GM12865 (cell line): ENCODE data around the gene HOXB3.

Source experiments
- DNase-seq: peaks from one replicate; pipeline ENCODE4 v3.0.0; 2010; ENCODE audit warnings: low read depth
- H3K4me3 ChIP-seq: 2 replicates; pipeline ENCODE4 v1.5.1; 2011; ENCODE audit warnings: mild to moderate bottlenecking, low read depth, low read length, control low read depth
- TF ChIP-seq, protein P1 (sequence below): IDR thresholded peaks from 2 replicates; pipeline ENCODE4 v1.5.1; 2011; ENCODE audit warnings: low read length, control low read depth, low read depth, inconsistent platforms; ENCODE audit not compliant: insufficient read depth; ENCODE audit errors: missing control alignments

HOXB3 gene

DNA sequence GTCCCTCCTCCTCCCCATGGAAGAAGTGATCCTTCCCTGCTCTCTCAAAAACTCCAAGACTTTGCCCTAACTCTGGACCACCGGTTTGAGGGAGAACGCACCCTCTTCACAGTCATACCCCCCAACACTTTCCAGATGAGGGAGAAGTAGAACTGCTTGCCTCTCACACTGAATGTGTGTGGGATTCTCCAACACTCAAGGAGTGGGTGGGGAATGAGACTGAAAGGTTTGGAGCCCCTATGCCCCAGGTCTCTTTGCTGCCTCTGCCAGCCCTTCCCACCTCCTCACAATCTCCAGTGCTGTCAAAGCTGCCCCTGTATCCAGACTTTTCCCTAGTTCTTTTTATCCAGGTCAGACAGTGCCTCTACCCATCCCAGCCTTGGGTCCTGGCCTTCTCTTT lies 23.3 kb downstream of the HOXB3 start:
- TF ChIP-seq, protein P1, sequence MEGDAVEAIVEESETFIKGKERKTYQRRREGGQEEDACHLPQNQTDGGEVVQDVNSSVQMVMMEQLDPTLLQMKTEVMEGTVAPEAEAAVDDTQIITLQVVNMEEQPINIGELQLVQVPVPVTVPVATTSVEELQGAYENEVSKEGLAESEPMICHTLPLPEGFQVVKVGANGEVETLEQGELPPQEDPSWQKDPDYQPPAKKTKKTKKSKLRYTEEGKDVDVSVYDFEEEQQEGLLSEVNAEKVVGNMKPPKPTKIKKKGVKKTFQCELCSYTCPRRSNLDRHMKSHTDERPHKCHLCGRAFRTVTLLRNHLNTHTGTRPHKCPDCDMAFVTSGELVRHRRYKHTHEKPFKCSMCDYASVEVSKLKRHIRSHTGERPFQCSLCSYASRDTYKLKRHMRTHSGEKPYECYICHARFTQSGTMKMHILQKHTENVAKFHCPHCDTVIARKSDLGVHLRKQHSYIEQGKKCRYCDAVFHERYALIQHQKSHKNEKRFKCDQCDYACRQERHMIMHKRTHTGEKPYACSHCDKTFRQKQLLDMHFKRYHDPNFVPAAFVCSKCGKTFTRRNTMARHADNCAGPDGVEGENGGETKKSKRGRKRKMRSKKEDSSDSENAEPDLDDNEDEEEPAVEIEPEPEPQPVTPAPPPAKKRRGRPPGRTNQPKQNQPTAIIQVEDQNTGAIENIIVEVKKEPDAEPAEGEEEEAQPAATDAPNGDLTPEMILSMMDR: no peak
- H3K4me3 ChIP-seq: no peak overlapping the region

DNA sequence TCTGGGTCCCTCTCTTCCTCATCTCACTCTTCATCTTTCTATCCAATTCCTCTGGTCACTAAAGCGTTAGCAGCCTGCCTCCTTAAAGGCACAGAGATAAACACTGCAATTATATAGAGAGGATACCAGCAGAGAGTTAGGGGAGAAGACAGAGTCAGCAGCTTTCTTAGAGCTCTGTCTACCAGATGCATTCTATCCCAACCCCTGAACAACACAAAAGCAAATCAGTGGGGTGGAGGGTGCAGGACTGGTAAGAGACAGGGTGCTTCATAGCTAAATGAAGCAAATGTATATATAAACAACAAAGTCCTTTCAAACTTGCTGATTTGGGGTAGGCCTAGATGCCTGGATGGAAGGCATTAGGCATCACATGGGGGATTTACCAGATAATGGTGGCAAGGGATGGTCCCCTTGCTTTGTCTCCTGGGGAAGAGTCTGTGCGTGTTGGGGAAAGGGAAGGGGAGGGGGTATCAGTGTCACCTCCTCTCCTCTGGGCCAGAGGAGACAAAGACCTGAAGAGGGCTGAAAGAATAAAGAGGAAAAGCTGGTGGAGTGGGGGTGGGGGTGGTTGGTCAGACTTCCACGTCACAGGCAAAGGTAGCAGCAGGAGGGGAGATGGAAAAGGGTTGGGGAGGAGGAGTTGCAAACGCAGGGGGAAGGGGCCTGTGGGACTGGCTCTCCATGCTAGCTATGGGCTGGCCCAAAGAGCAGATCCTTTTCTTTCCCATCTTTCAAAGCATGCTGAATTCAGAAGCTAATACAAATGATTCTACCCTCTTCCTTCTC lies 23.9 kb downstream of the HOXB3 start:
- no peak for DNase-seq
- no peak overlapping the region for H3K4me3 ChIP-seq
- TF ChIP-seq, protein P1: no peak

More for the DNA sequence above, 23.3 kb downstream of the HOXB3 start:
- DNase-seq: no peak

DNA sequence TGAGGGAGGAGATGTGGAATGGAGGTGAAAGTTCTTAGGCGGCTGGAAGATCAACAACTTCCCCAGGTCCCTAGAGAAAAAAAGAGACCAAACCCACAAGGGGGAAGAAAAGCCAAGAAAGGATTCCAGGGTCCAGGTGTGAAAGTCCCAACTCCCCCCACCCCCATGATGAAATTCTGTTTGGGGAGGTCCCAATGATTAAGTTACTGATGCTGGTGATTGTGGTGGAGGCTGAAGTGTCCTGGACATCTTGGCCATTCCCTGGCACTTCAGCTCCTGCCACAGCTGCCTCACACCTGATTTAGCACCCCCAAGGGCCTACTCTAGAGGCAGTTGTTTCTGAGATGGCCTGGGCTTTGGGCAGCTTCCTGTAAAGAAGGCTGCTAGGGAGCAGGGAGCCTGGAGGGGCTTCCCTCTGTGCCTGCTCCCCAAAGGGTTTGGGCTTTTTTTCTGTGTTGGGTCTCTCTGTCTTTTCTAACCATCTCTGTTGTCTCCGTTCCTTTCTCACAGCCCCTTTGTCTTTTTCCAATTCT lies 25.0 kb downstream of the HOXB3 start:
- DNase-seq: no peak
- TF ChIP-seq, protein P1: no peak
- H3K4me3 ChIP-seq: no peak overlapping the region

DNA sequence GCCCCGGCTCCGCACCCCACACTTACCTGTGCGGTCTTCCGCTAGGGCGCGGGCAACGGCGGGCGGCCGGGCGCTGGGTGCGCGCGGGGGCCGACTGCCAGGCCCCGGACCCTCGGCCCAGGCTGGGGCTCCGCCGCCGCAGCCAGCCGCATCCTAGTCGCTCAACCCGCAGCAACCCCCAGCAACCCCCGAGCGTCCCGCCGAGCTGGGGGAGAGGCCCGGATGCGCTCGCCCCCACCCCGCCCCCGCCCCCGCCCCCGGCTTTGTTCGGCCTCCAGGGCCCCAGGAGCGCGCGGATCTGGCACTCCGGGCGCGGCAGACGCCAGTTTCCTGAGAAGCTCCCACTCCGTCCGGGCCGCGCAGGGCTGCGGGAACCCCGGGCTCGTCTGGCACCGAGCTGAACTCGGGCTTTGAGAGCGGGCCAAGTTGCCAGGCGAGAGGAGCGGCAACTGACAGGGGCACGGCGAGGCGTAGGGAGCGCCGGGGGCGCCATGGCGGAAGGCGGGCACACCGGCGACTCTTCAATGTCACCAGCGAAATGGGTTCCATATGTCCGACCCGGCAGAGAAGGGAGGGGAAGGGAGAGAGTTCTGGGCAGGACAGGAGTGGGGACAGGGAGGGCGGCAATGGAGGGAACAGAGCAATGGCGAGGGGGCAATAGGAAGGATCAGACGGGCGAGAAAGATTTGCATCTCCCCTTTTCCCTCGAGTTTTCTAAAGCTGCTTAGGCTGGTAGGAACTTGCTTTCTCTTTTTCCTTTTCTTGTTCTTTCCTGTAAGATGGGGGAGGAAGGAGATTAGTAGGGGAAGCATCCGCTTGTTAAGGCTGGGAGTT lies 25.6 kb downstream of the HOXB3 start:
- no peak overlapping the region for H3K4me3 ChIP-seq
- TF ChIP-seq, protein P1: no peak
- no peak for DNase-seq

DNA sequence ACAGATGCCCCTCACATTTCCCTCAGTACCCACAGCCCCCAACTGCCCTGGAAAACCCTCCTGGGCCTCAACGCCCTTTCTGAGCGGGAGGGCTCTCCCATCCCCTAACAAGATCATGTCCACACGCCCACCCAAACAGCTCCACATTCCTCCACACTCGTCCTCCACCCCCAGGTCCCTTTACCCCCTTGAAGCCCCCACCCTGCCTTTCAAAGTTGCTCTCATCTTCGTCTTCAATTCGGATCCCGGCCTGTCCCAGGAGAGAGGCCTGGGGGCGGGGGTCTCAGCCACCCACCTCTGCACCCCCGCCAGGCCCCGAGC lies 26.2 kb downstream of the HOXB3 start:
- DNase-seq: no peak
- TF ChIP-seq, protein P1: no peak
- no peak overlapping the region for H3K4me3 ChIP-seq

GRCh38 chr17:48563385-48563838 lies 26.6 kb downstream of the HOXB3 start:
- no peak for DNase-seq
- no peak overlapping the region for H3K4me3 ChIP-seq
- TF ChIP-seq, protein P1: no peak
